ENCODE data around the gene SOAT2.

SOAT2 gene

DNA sequence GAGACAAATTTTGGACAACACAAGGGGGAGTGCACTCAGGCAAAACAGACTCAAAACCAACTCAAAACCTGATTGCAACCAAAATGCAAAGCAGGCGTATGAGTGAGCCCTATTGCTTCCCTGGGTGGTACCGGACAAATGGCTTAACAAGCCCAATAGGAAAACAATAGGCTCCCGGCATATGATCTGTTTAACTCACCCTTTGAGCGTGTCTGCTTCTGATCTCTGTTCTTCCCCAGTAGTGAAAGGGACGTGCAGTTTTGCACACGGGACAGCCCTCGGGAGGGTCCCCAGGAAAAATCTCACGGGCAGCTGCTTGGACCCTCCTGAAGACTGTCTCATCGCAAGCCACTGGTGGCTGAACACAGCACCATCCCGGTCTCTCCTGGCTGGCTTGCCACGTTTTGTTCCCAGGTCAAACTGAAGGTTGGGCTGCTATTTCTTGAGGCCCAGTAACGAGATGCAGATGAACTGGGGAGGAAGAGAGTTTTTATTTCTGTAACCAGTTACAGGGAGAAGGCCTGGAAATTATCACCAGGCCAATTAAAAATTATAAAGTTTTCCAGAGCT is 9.9 kb downstream of the SOAT2 start:
- no peak for DNase-seq

GRCh38 chr12:53113951-53114350 is 10.7 kb downstream of the SOAT2 start:
- DNase-seq: no peak

- DNase-seq: no peak
Observed at GRCh38 chr12:53115112-53115890, 12.0 kb downstream of the SOAT2 start.

DNA sequence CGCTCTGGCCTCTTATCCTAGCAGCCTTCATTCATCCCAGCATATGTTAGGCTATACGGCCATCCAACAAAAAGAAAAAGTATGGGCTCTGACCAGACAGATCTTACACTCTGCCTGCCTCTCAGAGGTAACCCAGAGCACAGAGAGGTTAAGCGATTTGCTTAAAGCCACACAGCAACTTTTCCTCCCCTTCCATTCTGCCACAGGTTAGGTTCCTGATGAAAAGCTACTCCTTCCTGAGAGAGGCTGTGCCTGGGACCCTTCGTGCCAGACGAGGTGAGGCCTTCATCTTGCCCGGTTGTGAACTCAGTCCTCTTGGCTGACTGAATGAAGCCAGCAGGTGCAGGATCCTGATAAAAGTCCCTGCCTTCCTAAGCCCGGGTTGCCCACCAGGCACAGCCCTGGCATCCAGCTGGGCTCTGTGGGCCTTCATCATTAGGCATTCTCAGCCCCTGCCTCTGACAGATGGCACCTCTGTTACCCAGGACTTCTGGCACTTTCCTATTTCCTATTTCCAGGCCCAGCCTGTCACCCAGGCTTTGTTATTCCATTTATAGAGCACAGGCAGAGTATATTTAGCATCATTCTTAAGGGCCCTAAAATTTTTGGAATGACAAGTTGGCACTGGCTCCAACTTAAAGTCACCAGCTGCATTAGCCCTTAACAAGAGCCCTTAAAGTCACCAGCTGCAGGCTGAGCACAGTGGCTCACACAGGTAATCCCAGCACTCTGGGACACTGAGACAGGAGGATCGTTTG is 12.8 kb downstream of the SOAT2 start:
- no peak for DNase-seq

GRCh38 chr12:53118751-53119300 is 15.5 kb downstream of the SOAT2 start:
- no peak for DNase-seq

DNA sequence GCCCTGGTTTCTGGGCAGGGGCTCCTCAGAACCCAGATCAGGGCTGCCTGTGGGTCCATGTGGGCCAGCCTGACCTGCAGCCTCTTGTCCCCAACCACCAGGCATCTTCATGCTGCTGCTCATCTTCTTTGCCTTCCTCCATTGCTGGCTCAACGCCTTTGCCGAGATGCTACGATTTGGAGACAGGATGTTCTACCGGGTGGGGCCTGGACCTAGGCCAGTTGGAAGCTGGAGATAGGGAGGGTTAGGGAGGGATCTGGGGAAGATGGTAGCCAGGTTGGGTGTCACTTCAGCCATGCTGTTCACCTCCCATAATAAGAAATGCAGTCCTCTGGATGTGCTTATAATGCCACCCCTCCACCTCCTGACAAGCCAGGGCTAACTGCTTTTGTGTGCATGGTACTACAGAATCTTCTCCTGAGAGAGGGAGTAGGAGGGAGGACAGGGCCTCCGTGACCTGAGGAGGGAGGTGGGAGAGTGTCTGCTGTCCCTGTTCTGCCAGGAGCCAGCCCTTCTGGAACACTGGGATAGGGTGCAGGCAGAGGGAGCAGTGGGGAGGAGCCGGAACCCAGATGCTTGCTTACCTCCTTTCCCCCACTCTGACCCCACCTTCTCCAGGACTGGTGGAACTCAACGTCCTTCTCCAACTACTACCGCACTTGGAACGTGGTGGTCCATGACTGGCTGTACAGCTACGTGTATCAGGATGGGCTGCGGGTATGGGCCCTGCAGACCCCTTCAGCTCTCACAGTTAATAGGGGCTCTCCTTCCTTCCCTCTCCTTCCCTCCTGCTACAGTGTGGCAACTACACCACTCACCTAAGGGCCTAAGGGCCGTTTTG is 17.6 kb downstream of the SOAT2 start:
- DNase-seq: no peak

DNA sequence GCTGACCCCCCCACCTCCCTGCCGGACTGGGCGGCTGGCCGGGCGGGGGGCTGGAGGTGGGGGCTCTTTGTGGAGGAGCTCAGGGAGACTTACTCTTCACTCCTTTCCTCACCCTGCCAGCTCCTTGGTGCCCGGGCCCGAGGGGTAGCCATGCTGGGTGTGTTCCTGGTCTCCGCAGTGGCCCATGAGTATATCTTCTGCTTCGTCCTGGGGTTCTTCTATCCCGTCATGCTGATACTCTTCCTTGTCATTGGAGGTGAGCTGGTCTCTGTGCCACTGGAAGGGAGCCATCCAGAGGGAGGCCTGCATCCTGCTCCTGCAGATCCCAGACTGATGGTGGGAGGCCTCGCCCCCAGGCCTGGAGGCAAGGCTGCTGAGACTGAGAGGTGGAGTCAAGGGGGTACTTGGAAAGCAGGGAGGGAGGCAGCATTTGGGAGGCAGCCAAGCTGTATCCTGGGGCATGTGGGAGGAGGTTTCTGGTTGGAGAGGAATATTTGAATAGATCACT is 19.7 kb downstream of the SOAT2 start:
- DNase-seq: no peak

DNA sequence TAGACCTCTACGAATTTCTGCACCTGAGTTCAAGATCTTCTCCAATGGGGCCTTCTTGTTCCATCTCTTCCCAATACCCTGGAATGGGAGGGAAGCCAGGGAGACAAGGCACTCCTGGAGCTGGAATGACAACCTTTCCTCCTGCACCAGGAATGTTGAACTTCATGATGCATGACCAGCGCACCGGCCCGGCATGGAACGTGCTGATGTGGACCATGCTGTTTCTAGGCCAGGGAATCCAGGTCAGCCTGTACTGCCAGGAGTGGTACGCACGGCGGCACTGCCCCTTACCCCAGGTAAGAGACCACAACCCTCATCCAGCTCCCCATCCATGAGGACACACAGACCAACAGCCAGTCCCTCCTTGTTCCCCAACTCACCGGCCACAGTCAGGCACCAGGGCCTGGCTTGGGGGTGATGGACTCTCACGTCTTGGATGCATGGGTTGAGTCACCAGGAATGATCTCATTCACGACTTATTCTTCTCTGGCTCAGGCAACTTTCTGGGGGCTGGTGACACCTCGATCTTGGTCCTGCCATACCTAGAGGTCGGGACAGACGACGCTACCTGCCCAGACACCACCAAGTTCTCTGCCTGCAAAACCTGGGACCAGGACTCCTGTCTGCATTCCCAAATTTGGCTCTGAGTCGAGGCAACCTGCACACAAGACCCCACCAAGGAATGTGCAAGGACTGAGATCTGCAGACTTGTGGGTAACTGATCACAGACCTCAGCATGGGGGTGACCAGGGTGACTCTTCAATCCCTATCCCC is 20.5 kb downstream of the SOAT2 start:
- DNase-seq: no peak

DNA sequence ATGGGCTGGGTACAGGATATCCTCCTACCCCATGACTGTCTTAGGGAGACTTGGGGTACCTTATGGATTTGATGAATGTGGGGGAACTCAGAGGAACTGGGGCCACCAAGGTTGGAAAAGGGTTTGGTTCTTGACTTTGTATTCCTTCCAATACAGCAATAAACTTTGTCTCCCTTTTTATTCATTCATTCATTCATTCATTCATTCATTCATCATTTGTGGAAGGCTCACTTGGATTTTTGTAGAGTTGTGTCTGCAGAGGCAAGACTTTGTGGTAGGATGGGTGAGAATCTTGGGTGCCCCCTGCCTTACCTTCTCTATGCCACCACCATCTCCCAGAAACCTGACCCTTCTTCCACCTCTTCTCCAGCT is 21.1 kb downstream of the SOAT2 start:
- DNase-seq: no peak

DNA sequence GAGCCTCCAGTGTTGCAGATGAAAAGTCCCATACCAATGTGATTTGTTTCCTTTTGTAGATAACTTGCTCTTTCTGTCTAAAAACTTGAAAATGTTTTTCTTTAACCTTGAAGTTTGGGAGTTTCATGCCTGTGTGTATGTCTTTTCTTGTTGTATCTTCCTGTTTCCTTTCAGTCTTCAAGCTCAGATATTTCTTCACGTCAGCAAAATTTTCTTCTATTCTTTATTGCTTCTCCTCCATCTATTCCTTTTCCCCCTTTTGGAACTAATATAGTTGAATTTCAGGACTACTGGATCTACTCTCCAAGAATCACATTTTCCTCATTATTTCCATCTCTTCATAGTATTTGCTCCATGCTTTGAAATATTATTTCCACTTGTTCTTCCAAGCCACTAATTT is 23.9 kb downstream of the SOAT2 start:
- DNase-seq: no peak

GRCh38 chr12:53128780-53129569 is 25.7 kb downstream of the SOAT2 start:
- no peak for DNase-seq

DNA sequence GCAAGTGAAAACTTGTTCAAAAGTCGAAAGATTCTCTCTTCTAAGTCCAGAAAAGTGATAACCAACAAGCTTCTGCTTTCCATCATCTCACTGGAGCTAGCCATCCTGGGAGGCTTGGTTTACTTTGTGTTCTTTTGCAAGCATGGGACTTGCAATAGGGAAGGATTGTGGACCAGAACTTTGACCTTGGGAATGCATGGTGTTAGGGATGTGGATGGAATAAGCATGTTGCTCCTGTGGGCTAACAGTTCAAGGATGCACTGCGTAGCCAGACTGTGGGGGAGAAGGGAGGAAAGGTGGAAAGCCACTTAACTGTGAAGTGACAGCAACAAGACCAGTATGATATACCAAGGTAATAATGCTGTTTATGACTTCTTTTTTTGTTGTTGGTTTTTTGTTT is 28.6 kb downstream of the SOAT2 start:
- DNase-seq: no peak

DNA sequence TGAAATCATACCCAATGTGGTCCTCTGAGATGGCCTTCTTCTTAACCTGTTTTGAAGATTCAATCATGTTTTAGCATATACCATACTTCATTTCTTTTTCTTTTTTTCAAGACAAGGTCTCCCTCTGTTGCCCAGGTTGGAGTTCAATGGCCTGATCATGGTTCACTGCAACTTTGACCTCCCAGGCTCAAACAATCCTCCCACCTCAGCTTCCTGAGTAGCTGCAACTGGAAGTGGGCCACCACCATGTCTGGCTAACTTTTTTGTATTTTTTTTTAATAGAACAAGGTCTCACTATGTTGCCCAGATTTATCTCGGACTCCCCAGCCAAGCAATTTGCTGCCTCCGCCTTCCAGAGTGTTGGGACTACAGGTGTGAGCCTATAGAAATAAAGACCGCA is 30.4 kb downstream of the SOAT2 start:
- no peak for DNase-seq

DNA sequence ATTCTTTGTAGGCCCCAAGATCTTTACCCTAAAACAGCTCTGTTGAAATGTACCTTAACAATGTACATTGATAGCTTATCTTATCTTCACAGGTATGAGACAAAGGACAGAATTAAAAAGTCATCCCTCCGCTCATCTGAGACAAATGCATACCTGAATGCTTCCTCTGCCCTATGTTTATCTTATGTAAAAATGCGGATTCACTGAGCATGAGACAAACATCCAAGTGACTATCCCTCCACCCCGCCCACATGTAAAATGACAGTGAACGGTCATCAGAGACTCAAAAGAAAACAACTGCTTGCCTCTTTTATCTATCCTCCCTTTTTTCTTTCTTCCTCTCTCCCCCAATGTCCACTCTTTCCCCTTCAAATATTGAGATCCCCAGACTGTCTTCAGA is 40.1 kb downstream of the SOAT2 start:
- no peak for DNase-seq

- DNase-seq: no peak
Observed at GRCh38 chr12:53145383-53146260, 42.3 kb downstream of the SOAT2 start.

DNA sequence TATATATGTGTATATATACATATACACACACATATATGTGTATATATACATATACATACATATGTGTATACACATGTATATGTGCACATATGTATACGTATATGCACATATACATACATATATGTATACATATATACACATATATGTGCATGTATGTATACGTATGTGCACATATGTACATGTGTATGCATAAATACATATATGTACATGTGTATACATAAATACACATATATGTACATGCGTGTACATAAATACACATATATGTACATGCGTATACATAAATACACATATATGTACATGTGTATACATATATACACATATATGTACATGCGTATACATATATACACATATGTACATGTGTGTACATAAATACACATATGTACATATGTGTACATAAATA is 43.9 kb downstream of the SOAT2 start:
- DNase-seq: no peak

GRCh38 chr12:53147653-53148052 is 44.4 kb downstream of the SOAT2 start:
- no peak for DNase-seq

- no peak for DNase-seq
Observed at GRCh38 chr12:53151039-53151438, 47.8 kb downstream of the SOAT2 start.

GRCh38 chr12:53152390-53152789 is 49.1 kb downstream of the SOAT2 start:
- DNase-seq: no peak
